HuH-7.5 (cell line): ENCODE measurements around the gene CYSTM1.
"Not testable (repeated sequence)": the region's sequence is repeated elsewhere in the genome, so short reads cannot be mapped to it uniquely, and the experiment has no call there.

Source experiments
- DNase-seq: peaks from one replicate; pipeline ENCODE4 v3.0.0; 2011; ENCODE audit warnings: low spot score

Gene CYSTM1

GRCh38 chr5:140178086-140178410 lies 3.1 kb downstream of the CYSTM1 start:
- no peak for DNase-seq

GRCh38 chr5:140178482-140179116 lies 3.6 kb downstream of the CYSTM1 start:
- no peak for DNase-seq

GRCh38 chr5:140181002-140181483 lies 6.1 kb downstream of the CYSTM1 start:
- no peak for DNase-seq

GRCh38 chr5:140181525-140181924 lies 6.5 kb downstream of the CYSTM1 start:
- no peak for DNase-seq

GRCh38 chr5:140182075-140182711 lies 7.2 kb downstream of the CYSTM1 start:
- no peak for DNase-seq

- DNase-seq, result no peak
Measured at GRCh38 chr5:140182803-140183367, 7.9 kb downstream of the CYSTM1 start.

GRCh38 chr5:140185409-140185808 lies 10.4 kb downstream of the CYSTM1 start:
- DNase-seq, result no peak

- DNase-seq, result no peak
Measured at GRCh38 chr5:140186267-140186671, 11.3 kb downstream of the CYSTM1 start.

- DNase-seq, result no peak
Measured at GRCh38 chr5:140189253-140189652, 14.3 kb downstream of the CYSTM1 start.

- no peak for DNase-seq
Measured at GRCh38 chr5:140189977-140190871, 15.2 kb downstream of the CYSTM1 start.

GRCh38 chr5:140190872-140191218 lies 15.9 kb downstream of the CYSTM1 start:
- DNase-seq, result no peak

GRCh38 chr5:140192715-140193430 lies 17.9 kb downstream of the CYSTM1 start:
- no peak for DNase-seq

GRCh38 chr5:140194662-140195061 lies 19.7 kb downstream of the CYSTM1 start:
- no peak for DNase-seq

- no peak for DNase-seq
Measured at GRCh38 chr5:140196115-140196814, 21.3 kb downstream of the CYSTM1 start.

- no peak for DNase-seq
Measured at GRCh38 chr5:140197023-140197422, 22.0 kb downstream of the CYSTM1 start.

- DNase-seq, result not testable (repeated sequence)
Measured at GRCh38 chr5:140198915-140199314, 23.9 kb downstream of the CYSTM1 start.

GRCh38 chr5:140202078-140202477 lies 27.1 kb downstream of the CYSTM1 start:
- DNase-seq, result no peak

GRCh38 chr5:140202610-140203009 lies 27.6 kb downstream of the CYSTM1 start:
- no peak for DNase-seq

- DNase-seq, result no peak
Measured at GRCh38 chr5:140205216-140205615, 30.2 kb downstream of the CYSTM1 start.

- DNase-seq, result no peak
Measured at GRCh38 chr5:140205952-140206351, 31.0 kb downstream of the CYSTM1 start.

GRCh38 chr5:140207250-140207964 lies 32.4 kb downstream of the CYSTM1 start:
- DNase-seq, result no peak
